ENCODE results near the gene EPB41L2.
A peak's percentile ranks its signal among the peaks of the same experiment; 100 is the strongest.

EPB41L2 gene

DNA sequence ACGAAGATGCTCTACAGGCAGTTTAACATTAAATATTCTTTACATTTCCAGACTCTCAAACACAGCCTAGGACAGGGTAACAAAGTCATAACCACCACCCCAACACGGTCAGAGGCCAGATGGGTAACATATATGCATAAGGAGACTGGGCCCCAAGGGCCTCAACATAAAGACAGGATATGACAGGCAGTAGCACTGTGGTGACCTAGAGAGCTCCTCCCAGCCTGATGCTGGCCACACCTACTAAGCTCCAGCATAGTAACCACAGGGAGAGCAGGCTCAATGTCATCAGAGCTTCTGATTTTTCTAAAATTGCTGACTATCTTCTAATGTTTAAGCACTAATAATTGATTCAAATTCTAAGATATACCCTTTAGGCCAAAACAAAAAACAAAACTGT, 214.1 kb downstream of the EPB41L2 start:
- no peak overlapping the region for H3K27ac ChIP-seq
- TF ChIP-seq, protein P1, sequence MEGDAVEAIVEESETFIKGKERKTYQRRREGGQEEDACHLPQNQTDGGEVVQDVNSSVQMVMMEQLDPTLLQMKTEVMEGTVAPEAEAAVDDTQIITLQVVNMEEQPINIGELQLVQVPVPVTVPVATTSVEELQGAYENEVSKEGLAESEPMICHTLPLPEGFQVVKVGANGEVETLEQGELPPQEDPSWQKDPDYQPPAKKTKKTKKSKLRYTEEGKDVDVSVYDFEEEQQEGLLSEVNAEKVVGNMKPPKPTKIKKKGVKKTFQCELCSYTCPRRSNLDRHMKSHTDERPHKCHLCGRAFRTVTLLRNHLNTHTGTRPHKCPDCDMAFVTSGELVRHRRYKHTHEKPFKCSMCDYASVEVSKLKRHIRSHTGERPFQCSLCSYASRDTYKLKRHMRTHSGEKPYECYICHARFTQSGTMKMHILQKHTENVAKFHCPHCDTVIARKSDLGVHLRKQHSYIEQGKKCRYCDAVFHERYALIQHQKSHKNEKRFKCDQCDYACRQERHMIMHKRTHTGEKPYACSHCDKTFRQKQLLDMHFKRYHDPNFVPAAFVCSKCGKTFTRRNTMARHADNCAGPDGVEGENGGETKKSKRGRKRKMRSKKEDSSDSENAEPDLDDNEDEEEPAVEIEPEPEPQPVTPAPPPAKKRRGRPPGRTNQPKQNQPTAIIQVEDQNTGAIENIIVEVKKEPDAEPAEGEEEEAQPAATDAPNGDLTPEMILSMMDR (conservative IDR thresholded peaks at IDR 0.05): no peak

DNA sequence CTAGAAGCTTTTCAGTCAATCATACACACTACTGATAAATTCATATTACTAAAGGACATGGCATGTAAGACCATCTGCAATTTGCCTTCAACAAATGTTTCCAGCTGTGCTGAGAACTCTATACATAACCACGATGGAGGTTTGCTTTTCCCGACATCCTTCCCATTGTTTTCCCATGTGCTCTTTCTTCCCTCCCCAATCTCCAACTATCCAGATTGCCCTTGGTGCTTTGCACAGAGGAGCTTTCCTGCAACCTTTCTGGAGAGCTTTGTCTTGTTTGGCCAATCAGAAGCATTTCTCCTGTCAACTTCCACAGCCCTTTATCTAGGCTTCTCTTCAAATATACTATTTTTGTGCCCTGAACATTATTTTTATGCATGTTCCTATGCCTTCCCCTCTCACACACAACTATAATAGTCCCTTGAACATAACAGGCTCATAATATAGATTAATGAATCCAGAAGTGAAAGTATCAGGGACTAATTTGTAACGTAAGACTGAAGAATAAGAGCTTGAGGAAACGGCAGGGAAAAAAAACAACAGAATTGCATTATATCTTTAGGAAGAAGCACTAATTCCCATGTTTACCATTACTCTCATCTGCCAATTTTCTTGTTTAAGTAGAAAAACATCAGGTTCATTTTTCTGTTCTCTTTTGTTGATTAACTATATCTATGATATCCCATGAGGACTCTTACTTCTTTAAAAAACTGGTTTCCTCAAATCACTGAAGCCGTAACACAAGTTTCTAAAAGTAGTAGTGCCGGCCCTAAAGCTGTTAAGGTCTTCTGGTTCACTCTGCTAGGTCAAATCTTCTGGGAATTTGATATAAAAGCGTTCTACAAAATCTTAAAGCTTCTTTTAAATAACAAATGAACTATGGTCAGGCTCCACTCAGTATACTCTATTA, 215.8 kb downstream of the EPB41L2 start:
- no peak overlapping the region for H3K27ac ChIP-seq
- TF ChIP-seq, protein P1 (conservative IDR thresholded peaks at IDR 0.05): no peak

DNA sequence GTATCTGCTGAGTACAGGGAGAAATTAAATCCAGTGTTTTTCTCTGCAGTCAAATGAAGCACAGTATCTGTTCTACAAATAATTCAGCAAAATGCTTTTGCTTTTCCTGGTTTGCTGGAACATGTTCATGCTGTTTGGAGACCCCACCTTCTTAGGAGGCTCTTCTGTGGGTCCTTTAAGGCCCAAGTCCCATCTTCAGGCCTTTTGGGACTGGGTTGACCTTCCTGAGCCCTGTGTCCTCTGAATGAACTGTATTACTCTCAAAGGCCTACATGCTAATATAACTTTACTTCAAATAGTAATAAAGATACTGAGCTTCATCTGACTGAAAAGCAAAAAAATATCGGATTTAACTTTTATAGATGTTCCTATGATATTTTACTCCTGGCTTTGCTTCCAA, 216.5 kb downstream of the EPB41L2 start:
- no peak overlapping the region for H3K27ac ChIP-seq
- TF ChIP-seq, protein P1 (conservative IDR thresholded peaks at IDR 0.05): no peak

DNA sequence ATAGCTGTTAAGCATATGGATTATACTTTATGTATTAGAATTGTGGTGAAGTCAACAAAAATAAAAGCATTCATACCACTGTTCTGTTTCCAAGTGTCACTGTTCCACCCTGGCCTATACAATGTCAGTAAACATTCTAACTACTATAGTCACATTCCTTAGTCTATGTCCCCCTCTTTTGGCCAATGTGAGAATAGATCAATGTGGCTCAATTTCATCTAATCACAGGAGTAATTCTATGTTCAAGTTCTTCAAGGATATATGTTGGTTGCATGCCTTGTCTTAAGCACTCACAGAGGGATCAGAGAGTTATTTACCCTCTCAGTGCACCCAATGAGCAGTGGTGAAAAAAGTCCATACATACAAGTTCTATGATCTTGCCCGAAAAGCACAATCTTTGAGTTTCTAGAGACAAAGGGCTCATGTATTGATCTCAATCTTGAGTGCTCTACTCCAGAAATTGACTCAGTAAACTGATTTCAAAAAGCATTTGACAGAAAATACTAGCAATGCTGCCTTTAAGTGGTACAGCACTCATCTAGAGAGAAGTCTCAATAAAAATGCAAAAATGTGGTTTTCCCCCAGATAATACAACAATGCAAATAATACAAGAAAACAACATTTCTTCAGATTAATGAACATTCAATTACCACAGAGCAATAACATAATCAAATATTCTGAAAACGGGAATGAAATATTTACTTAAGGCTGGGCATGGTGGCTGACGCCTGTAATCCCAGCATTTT, 219.3 kb downstream of the EPB41L2 start:
- no peak overlapping the region for H3K27ac ChIP-seq
- TF ChIP-seq, protein P1 (conservative IDR thresholded peaks at IDR 0.05): peak; percentile 75

DNA sequence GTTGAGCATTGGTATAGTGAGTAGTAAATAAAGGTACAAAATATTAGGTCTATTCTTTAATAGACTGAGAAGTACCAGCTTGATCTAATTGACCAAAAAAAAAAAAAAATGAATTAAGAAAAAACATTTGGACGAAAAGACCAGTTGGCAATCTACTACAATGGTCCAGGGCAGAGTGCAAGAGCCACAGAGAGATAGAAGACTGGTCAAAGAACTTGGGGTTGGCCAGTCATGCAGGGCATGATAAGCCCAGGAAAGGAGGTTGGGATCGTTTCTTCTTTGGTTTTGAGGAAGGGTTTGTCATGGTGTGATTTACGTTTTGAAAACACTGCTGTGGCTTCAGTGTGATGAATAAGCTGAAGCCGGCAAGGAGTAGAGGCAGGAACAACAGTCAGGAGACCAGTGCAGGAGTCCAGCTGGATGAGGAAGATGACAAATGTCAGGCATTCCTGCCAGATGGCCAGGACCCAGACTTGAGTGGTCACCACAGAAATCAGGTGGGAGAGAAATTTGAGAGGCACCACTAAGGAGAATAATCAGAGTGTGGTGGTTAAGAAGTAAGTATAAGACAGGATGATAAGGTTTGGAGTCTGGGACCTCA, 221.8 kb downstream of the EPB41L2 start:
- TF ChIP-seq, protein P1 (conservative IDR thresholded peaks at IDR 0.05): no peak
- H3K27ac ChIP-seq: no peak overlapping the region

DNA sequence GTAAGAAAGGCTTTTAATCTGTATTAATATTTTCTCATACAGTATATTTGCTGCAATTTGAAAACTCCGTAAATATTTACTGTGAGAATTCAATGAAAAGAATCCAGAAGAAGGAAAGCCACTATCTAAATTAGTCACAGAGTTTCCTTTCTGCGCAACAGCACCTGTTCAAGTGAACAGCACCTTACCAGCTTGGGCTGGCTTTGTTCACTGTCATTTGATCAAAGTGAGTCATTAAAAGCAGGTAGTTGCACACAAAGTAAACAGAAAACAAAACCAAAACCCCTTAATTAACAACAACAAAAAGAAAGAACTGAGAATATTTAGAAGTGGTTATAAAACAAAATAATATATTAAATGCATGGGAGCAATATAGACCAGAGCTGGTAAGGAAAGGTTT, 223.0 kb downstream of the EPB41L2 start:
- TF ChIP-seq, protein P1 (conservative IDR thresholded peaks at IDR 0.05): no peak
- no peak overlapping the region for H3K27ac ChIP-seq

DNA sequence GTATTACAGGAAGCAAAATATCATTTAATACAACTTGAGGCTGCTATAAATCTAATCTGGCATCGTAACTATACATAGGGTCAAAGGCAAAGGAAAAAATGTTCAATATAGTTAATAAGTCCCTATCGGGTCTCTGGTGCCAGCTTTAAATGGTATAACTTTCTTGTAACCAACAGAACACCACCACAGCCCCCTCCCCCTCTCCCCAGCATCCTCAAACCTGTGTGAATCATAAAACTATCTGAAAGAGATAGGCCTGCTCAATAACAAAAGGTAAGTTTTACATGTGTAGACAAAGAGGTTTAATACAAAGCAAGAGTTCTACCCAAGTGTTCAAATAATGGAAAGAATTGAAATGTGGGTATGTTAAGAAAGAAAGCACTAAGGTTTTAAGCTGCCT, 223.7 kb downstream of the EPB41L2 start:
- no peak overlapping the region for H3K27ac ChIP-seq
- TF ChIP-seq, protein P1 (conservative IDR thresholded peaks at IDR 0.05): no peak

All from VCaP (cell line).